HL-60/S4 treated with phorbol 12-myristate 13-acetate at 8.2 ng/mL for 4 days and 3 days (cell line): ENCODE results near the gene SCN1B.
"Not testable (repeated sequence)": the region's sequence is repeated elsewhere in the genome, so short reads cannot be mapped to it uniquely, and the experiment has no call there.

Experiments
- in situ Hi-C: fragments of 300-500 bp; cut with MboI; formaldehyde crosslinking; loops from 2 replicates; pipeline ENCODE4 v1.15.0; 2022; ENCODE audit warnings: low sequenced_read_pairs

The SCN1B gene

DNA sequence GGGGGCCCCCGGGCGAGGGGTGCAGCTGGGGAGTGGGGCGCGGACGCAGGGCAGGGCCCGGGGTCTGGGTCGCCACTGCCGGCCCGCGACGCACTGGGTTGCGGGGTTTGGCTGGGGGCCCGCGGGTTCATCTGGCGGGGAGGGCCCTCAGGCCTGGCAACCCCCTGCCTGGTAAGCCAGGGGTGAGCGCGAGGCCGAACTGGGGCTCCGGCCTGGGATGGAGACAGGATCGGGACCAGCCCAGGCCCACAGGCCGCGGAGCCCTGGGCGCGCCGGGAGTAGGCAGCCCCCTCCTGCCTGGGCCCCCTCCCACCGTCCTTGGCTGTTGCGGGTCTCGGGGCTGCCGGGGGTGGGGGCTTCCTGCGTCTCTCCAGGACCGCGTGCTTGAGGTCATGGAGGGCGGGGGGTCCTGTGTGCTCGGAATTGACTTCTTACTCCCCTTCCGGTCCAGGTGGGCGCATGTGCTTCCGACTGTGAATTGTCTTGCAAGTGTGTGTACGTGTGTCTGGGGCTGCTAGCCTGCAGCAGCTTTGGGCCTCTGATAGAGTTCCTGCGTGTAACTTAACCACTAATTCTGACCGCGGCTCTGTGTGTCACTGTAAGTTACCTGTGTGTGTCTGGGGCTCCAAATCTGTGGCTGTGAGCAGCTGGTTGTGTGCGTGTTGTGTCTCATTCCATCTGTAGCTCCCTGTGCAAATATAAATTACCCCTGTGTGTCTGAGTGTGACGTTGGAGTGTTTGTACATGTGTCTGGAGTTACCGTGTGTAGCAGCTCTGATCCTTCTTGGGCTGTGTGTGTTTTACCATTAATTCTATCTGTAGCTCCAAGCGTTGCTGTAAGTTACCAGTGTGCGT lies 29.4 kb upstream of the SCN1B start:
- in situ Hi-C loops = no loop called here

- in situ Hi-C loops = no loop called here
Measured at GRCh38 chr19:35002037-35002535, 28.2 kb upstream of the SCN1B start.

- in situ Hi-C loops = no loop called here
Measured at GRCh38 chr19:35004517-35005255, 25.6 kb upstream of the SCN1B start.

GRCh38 chr19:35005256-35005977 lies 24.9 kb upstream of the SCN1B start:
- in situ Hi-C loops = no loop called here

DNA sequence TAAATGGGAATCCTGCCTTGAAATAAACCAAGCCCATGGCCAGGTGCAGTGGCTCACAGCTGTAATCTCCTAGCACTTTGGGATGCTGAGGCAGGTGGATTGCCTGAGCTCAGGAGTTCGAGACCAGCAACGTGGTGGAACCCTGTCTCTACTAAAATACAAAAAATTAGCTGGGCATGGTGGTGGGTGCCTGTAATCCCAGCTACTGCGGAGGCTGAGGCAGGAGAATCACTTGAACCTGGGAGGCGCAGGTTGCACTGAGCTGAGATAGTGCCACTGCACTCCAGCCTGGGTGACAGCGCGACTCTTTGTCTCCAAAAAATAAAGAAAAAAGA lies 24.3 kb upstream of the SCN1B start:
- in situ Hi-C loops = not testable (repeated sequence)

DNA sequence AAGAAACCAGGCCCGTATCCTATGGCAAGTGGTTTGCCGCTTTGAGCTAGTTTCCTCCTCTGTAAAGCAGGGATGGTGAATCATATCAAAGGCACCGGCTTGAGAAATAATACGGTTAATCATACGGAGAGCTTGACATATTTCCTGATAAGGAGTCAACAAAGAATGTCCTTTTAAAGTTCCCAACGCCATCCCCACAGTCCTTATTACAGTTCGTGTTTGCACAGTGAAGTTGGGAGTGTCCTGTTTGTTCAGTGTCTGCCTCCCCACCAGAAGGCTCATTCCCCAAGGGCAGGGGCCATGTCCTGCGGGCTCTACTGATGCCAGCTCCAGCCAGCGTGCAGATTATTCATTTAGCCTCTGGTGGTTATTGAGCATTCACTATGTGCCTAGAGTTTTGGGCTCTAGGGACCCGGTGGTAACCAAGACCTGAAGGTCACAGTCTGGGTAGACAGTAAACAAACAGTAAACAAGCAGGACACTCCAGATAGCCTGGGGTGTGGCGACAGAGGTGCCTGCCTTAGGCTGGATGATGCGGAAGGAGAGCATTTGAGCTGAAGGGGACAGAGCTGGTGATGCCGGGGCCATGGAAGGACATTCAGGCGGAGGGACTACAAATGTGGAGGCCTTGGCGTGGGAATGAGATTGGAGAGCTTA lies 23.8 kb upstream of the SCN1B start:
- in situ Hi-C loops = no loop called here

GRCh38 chr19:35006999-35007365 lies 23.3 kb upstream of the SCN1B start:
- in situ Hi-C loops = no loop called here

- in situ Hi-C loops = not testable (repeated sequence)
Measured at GRCh38 chr19:35007427-35007826, 22.8 kb upstream of the SCN1B start.

DNA sequence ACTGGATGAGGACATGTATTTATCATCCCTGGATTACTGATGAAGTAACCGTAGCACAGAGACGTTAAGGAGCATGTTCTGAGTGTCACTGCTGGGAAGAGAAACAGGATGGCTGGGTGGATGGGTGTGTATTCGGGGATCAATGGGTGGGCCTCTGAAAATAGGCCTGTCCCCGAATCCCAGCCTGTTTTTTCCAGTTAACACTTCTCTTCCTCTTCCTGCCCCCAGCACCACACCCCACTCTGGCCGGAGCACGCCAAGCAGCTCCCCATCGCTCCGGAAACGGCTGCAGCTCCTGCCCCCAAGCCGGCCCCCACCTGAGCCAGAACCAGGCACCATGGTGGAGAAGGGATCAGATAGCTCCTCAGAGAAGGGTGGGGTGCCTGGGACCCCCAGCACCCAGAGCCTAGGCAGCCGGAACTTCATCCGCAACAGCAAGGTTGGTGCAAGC lies 21.4 kb upstream of the SCN1B start:
- in situ Hi-C loops = no loop called here

DNA sequence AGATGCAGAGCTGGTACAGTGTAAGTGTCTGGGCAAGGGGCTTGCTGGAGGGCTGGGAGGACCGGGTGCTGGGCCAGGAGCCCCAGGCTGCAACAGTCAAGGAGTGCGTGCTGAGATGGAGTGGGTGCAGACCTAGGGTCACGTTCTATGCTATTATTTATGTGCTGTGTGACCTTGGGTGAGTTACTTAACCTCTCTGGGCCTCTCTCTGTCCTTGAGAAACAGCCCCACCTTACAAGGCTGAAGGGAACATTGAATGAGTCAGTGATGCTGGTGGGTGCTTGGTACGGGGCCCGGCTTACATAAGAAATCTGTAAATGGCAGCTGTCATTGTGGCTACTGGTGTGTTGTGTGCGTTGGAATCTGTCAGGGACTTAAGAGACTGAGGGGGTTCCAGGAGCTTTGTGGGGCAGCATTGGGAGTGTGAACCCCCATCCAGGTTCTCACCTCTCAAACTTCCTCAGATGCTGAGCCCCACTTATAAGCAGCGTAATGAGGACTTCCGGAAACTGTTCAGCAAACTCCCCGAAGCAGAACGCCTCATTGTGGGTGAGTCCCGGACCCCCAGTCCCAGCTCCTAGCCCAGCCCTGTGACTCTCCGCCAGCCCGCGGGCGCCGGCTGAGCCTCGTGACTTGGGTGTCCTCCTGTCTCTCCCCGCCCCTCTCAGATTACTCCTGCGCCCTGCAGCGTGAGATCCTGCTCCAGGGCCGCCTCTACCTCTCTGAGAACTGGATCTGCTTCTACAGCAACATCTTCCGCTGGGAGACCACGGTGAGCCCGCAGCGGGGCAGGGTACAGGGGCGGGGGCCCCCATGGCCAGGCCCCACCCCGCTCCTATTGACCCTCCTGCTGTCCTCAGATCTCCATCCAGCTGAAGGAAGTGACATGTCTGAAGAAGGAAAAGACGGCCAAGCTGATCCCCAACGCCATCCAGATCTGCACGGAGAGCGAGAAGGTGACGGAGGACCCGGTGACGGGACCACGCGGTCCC lies 20.6 kb upstream of the SCN1B start:
- in situ Hi-C loops = no loop called here

- in situ Hi-C loops = no loop called here
Measured at GRCh38 chr19:35011091-35011689, 19.1 kb upstream of the SCN1B start.

- in situ Hi-C loops = no loop called here
Measured at GRCh38 chr19:35011737-35012682, 18.3 kb upstream of the SCN1B start.

DNA sequence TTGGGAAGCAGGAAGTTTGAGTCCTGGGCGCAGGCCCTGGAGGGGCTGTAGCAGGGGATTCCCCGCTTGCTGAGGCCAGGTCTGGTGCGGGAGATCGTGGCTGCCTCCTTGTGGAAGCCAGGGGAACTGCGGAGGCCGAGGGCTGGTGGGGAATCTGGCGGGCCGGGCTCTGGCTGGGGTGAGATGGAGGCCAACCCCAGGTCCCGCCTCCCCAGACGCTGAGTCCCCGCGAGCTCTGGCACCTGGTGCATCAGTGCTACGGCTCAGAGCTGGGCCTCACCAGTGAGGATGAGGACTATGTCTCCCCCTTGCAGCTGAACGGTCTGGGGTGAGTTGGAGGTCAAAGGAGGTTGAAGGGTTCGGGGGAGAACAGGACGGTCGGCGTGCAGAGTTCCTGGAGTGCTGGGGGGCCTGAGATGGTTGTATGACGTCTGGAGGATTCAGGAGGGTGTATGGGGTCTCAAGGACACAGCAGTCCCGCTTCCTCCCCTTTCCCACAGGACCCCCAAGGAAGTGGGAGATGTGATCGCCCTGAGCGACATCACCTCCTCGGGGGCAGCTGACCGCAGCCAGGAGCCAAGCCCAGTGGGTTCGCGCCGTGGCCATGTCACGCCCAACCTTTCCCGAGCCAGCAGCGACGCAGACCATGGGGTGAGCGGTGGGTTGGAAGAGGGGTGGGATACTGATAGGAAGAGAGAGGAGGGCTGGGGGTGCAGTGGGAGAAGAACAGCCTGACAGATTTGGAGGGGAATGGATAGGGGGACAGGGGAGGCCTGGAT lies 17.0 kb upstream of the SCN1B start:
- in situ Hi-C loops = no loop called here

DNA sequence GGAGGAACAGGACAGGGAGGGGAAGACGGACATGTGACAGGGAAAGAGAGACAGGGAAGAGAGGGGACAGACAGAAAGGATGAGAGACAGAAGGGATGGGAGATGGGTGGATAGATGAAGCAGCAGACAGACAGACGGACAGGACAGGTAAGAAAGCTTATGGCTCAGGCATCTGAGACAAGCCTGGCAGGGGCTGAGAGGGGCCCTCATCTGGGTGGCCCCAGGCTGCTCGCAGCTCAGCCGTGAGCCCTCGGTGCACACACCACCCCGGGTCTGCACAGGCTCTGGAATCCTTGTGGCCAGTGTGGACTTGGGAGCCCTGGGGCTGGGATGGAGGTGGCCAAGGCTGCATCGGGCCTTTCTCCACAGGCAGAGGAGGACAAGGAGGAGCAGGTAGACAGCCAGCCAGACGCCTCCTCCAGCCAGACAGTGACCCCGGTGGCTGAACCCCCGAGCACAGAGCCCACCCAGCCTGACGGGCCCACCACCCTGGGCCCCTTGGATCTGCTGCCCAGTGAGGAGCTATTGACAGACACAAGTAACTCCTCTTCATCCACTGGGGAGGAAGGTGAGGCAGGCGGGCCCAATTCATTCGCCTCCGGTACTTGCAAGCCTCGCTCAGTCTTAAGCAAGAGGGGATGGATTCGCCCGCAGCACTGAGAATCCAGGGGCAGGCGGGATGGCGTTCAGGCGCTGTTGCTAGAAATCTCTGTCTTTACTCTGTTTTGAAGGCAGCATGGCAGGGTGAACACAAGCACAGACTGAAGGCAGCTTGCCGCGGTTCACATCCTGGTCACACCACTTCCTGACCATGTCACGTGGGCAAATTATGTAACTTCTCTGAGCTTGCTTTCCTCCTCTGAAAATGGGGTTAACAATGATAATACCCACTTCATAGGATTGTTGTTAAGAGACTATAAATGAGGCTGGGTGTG lies 16.2 kb upstream of the SCN1B start:
- in situ Hi-C loops = no loop called here

DNA sequence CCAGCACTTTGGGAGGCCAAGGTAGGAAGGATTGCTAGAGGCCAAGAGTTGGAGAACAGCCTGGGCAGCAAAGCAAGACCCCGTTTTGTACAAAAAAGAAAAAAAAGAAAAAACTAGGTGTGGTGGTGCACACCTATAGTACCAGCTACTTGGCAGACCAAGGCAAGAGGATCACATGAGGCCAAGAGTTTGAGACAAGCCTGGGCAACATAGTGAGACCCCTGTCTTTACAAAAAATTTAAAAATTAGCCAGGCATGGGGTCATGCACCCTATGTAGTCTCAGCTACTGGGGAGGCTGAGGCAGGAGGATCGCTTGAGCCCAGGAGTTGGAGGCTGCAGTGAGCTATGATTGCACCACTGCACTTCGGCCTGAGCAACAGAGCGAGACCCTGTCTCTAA lies 15.5 kb upstream of the SCN1B start:
- in situ Hi-C loops = not testable (repeated sequence)

GRCh38 chr19:35015270-35015953 lies 14.9 kb upstream of the SCN1B start:
- in situ Hi-C loops = no loop called here
